ENCODE data around the gene UNC13D. TPM values are rescaled to one million over a fixed set of nuclear protein-coding genes. Genes with fewer than 3 reads are reported as not detected.

The UNC13D gene
- polyA plus RNA-seq, 3 donors, result 28.4 to 111 (median 53.3) TPM

DNA sequence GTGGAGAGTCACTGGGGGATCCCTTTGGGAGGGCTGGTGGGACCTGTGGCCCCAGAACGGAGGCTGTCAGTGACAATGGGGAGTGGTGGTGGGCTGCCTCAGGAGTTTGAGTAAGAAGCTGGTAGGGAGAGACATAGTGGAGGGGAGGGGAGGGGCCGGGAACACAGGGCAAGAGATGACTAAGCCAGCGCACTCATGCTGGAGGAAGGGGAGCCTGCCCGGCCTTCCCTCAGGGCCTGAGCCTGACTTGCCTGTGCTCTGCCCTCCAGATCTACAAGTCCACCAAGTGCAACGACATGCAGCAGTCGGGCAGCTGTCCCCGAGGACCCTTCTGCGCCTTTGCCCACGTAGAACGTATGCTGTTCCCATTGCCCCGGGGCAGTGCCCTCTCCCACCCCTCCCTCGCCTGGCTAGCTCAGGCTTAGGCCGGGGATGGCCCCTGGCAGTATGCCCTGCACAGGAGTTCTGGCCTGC lies 29.3 kb downstream of the UNC13D start:
- Histone ChIP-seq H3K79me2 (ENCODE audit: insufficient read depth, low read length) (no peaks in the 10 kb centered on the region), H3K4me2 (replicated peaks; ENCODE audit: extremely low read depth, low read length, poor library complexity, severe bottlenecking) (no peak overlapping the region), H3K9ac (ENCODE audit: insufficient read depth, low read length, poor library complexity, severe bottlenecking) (no peak overlapping the region), H3K4me3 (replicated peaks in 1 of 3; ENCODE audit: low read depth in 2 of 3, low read length in 3 of 3) (no peak overlapping the region), H4K20me1 (ENCODE audit: insufficient read depth, low read length) (no peaks in the 10 kb centered on the region), H3K4me1 (ENCODE audit: control insufficient read depth in 1 of 2, insufficient read depth in 2 of 2, low read length in 2 of 2) (no peaks in the 10 kb centered on the region), H3K36me3 (replicated peaks in 1 of 2; ENCODE audit: control insufficient read depth in 1 of 2, insufficient read depth in 2 of 2, low read length in 2 of 2) (peaks cover 74 to 92% of the 10 kb centered on the region in 2 donors), H3K9me3 (replicated peaks in 1 of 2; ENCODE audit: control insufficient read depth in 1 of 2, insufficient read depth in 1 of 2, low read length in 2 of 2) (no peaks in the 10 kb centered on the region), H3K27me3 (ENCODE audit: control insufficient read depth in 2 of 2, insufficient read depth in 2 of 2, low read length in 2 of 2) (no peaks in the 10 kb centered on the region), H3K27ac (ENCODE audit: low read depth in 1 of 2, low read length in 2 of 2) (no peak overlapping the region), H2AFZ (ENCODE audit: insufficient read depth, low read depth, low read length, poor library complexity, severe bottlenecking) (no peak overlapping the region)
- H3K4me3 Mint-ChIP-seq, result no peak overlapping the region
- H3K36me3 Mint-ChIP-seq, result peaks cover 53 to 86% of the 10 kb centered on the region in 2 donors
- intact Hi-C loops (cut with micrococcal nuclease), result no loop called here
- no peaks in the 10 kb centered on the region for H3K4me1 Mint-ChIP-seq
- H3K9me3 Mint-ChIP-seq, result no peaks in the 10 kb centered on the region
- H3K27ac Mint-ChIP-seq, result peak overlapping the region in 1 of 7 donors; percentile 70
- 97% methylated on average over 12 of the region's 13 CpGs for WGBS (ENCODE audit: insufficient coverage)
- TF ChIP-seq, protein P1, sequence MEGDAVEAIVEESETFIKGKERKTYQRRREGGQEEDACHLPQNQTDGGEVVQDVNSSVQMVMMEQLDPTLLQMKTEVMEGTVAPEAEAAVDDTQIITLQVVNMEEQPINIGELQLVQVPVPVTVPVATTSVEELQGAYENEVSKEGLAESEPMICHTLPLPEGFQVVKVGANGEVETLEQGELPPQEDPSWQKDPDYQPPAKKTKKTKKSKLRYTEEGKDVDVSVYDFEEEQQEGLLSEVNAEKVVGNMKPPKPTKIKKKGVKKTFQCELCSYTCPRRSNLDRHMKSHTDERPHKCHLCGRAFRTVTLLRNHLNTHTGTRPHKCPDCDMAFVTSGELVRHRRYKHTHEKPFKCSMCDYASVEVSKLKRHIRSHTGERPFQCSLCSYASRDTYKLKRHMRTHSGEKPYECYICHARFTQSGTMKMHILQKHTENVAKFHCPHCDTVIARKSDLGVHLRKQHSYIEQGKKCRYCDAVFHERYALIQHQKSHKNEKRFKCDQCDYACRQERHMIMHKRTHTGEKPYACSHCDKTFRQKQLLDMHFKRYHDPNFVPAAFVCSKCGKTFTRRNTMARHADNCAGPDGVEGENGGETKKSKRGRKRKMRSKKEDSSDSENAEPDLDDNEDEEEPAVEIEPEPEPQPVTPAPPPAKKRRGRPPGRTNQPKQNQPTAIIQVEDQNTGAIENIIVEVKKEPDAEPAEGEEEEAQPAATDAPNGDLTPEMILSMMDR (IDR thresholded peaks at IDR 0.05), result no peak
- peaks cover 0 to 2% (median 0%) of the 10 kb centered on the region in 3 donors for H3K27me3 Mint-ChIP-seq (ENCODE audit: low read depth in 3 of 3)
- peak in 1 of 3 donors; percentile 5 for DNase-seq

DNA sequence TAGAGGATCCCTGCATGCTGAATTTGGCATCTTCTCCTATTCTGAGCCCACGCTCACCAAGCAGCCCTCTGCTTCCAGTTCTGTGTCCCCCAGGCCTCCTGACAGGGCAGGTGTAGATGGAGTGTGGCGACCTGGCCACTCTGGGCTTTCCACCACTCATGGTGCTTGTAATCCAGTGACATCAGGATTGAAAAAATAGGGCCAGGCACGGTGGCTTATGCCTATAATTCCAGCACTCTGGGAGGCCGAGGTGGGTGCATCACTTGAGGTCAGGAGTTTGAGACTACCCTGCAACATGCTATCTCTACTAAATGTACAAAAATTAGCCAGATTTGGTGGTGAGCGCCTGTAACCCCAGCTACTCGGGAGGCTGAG lies 30.2 kb downstream of the UNC13D start:
- H3K9ac ChIP-seq (ENCODE audit: insufficient read depth, low read length, poor library complexity, severe bottlenecking), result no peak overlapping the region
- H3K4me1 ChIP-seq (ENCODE audit: control insufficient read depth in 1 of 2, insufficient read depth in 2 of 2, low read length in 2 of 2), result no peaks in the 10 kb centered on the region
- no peaks in the 10 kb centered on the region for H3K79me2 ChIP-seq (ENCODE audit: insufficient read depth, low read length)
- no peaks in the 10 kb centered on the region for H4K20me1 ChIP-seq (ENCODE audit: insufficient read depth, low read length)
- TF ChIP-seq, protein P1 (IDR thresholded peaks at IDR 0.05), result no peak
- intact Hi-C loops (cut with micrococcal nuclease), result no loop called here
- H3K27me3 ChIP-seq (ENCODE audit: control insufficient read depth in 2 of 2, insufficient read depth in 2 of 2, low read length in 2 of 2), result no peaks in the 10 kb centered on the region
- no peak overlapping the region for H3K27ac ChIP-seq (ENCODE audit: low read depth in 1 of 2, low read length in 2 of 2)
- 100% methylated on average over 2 of the region's 6 CpGs for WGBS (ENCODE audit: insufficient coverage)
- H3K4me2 ChIP-seq (replicated peaks; ENCODE audit: extremely low read depth, low read length, poor library complexity, severe bottlenecking), result no peak overlapping the region
- no peak overlapping the region for H2AFZ ChIP-seq (ENCODE audit: insufficient read depth, low read depth, low read length, poor library complexity, severe bottlenecking)
- H3K9me3 ChIP-seq (replicated peaks in 1 of 2; ENCODE audit: control insufficient read depth in 1 of 2, insufficient read depth in 1 of 2, low read length in 2 of 2), result no peaks in the 10 kb centered on the region
- DNase-seq, result no peak
- Mint-ChIP-seq H3K9me3 (no peaks in the 10 kb centered on the region), H3K36me3 (peaks cover 49 to 83% of the 10 kb centered on the region in 2 donors), H3K27ac (peak overlapping the region in 4 of 7 donors; percentile 42 to 57 (median 47)), H3K27me3 (ENCODE audit: low read depth in 3 of 3) (peaks cover 0 to 2% (median 0%) of the 10 kb centered on the region in 3 donors), H3K4me1 (no peaks in the 10 kb centered on the region), H3K4me3 (no peak overlapping the region)
- H3K36me3 ChIP-seq (replicated peaks in 1 of 2; ENCODE audit: control insufficient read depth in 1 of 2, insufficient read depth in 2 of 2, low read length in 2 of 2), result peaks cover 70 to 90% of the 10 kb centered on the region in 2 donors
- no peak overlapping the region for H3K4me3 ChIP-seq (replicated peaks in 1 of 3; ENCODE audit: low read depth in 2 of 3, low read length in 3 of 3)
